ENCODE results near the gene NR2F1-AS1.

Gene NR2F1-AS1

DNA sequence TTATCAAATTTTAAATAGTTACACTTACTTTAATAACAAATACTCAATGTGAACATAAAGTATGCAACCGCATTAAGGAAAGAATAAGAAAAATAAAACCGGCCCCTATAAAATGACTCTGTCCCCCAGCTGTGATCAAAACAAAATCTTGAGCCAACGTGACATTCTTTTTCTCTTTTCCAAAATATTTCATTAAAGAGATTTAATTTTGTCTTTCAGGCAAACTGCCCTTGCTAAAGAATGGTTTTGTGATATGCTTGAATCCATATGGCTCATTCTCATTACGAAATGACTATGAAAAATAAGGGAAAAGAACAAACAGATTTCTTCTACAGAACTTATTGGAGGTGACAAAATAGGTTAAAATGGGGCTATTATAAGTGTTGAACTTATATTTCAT, 197.0 kb downstream of the NR2F1-AS1 start:
- H3K4me3 Mint-ChIP-seq = no peak overlapping the region
- no peak overlapping the region for H3K27ac Mint-ChIP-seq (ENCODE audit: low read depth)
- no peak for DNase-seq (ENCODE audit: low spot score in 2 of 2)
- H3K4me1 Mint-ChIP-seq = no peaks in the 10 kb centered on the region
- H3K27me3 Mint-ChIP-seq = no peaks in the 10 kb centered on the region
- no peaks in the 10 kb centered on the region for H3K9me3 Mint-ChIP-seq
- no peak for ATAC-seq (replicated peaks; ENCODE audit: extremely low read depth, poor library complexity, severe bottlenecking)
- H3K36me3 Mint-ChIP-seq (ENCODE audit: insufficient read depth) = no peaks in the 10 kb centered on the region

DNA sequence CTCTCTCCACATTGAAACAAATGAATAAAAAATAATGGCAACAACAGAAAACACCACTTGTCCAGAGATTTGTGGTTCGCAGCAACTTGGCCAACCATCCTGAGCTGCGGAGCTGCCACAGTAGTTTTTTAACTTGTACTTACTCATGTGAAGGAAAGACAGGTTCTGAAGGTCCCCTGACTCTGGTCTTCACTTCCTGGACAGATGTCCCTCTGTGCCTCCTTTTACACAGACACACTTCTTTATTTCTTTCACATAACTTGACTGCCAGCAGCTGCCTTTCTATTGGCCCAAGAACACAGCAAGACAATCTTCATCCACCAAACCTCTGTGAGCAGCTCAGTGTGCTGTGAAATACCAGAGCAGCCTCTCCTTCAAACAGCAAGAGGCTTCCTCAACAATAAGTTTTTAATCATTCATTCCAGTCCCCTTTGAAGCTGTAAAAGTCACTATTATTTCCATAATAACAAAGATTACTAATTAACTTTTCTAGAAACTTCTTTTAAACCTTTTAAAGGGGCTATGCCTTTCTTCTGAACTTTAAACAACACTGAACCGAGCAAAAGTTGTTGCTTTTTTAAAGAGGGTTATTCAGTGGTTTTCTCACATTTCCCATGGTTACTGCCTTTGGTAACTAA, 198.7 kb downstream of the NR2F1-AS1 start:
- Mint-ChIP-seq H3K9me3 (no peaks in the 10 kb centered on the region), H3K36me3 (ENCODE audit: insufficient read depth) (no peaks in the 10 kb centered on the region), H3K27me3 (no peaks in the 10 kb centered on the region), H3K4me1 (no peaks in the 10 kb centered on the region), H3K4me3 (no peak overlapping the region), H3K27ac (ENCODE audit: low read depth) (peak overlapping the region; percentile 49)
- DNase-seq (ENCODE audit: low spot score in 2 of 2) (no peak), ATAC-seq (replicated peaks; ENCODE audit: extremely low read depth, poor library complexity, severe bottlenecking) (no peak)

DNA sequence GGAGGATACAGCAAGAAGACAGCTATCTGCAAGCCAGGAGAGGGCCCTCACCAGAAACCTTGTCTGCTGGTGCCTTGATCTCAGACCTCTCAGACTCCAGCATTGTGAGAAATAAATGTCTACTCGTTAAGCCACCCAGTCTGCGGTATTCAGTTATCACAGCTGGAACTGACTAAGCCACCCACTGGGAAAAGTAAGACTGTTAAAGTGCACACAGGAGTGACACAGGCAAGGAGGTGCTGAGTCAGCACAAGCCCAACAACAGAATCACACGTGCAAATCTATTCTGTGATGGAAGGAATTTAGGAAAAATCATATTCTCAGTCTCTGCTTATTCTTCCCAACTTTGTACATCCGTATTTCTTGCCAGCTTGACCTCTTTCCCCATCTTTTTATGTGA, 200.0 kb downstream of the NR2F1-AS1 start:
- no peak for ATAC-seq (replicated peaks; ENCODE audit: extremely low read depth, poor library complexity, severe bottlenecking)
- peaks cover 6% of the 10 kb centered on the region for H3K9me3 Mint-ChIP-seq
- DNase-seq (ENCODE audit: low spot score in 2 of 2) = no peak
- no peak overlapping the region for H3K4me3 Mint-ChIP-seq
- no peaks in the 10 kb centered on the region for H3K4me1 Mint-ChIP-seq
- H3K27me3 Mint-ChIP-seq = no peaks in the 10 kb centered on the region
- no peak overlapping the region for H3K27ac Mint-ChIP-seq (ENCODE audit: low read depth)
- no peaks in the 10 kb centered on the region for H3K36me3 Mint-ChIP-seq (ENCODE audit: insufficient read depth)

DNA sequence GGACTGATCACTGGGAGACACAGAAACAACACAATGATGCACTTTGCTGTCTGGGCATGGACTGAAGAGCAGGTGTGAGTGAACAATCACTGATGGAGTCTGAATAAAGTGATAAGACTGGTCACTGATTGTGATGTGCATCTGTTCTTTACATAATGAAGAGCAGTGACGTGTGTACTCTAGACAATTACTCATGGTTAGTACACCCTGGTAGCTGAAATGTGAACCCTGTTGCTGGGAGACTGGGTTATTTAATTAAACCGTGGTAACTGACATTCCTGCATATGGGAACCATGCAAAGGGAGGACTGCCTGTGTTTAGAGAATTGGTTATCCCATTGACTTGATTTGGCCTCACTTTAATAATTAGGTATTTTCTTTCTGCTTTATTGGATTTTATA, 202.9 kb downstream of the NR2F1-AS1 start:
- Mint-ChIP-seq H3K36me3 (ENCODE audit: insufficient read depth) (no peaks in the 10 kb centered on the region), H3K9me3 (peaks cover 15% of the 10 kb centered on the region), H3K4me1 (no peaks in the 10 kb centered on the region), H3K27ac (ENCODE audit: low read depth) (no peak overlapping the region), H3K4me3 (no peak overlapping the region), H3K27me3 (no peaks in the 10 kb centered on the region)
- DNase-seq (ENCODE audit: low spot score in 2 of 2) (no peak), ATAC-seq (replicated peaks; ENCODE audit: extremely low read depth, poor library complexity, severe bottlenecking) (no peak)

DNA sequence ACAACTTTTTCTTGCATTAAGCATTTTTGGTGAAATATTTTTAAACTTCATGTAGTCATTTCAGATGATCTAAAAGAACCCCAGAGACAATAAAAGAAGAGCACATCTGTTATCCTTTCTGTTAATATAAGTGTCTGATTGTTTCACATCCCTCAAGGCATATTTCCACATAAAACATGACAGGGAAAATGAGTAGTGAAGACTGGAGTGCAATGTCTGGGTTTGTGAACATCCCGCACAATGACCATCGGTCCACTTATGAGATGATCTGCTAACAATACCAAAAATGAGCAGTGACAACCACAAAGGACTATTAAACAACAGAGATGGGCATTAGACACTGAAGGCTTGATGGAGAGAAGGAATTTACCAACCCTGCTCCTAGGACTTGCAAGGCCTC, 209.1 kb downstream of the NR2F1-AS1 start:
- Mint-ChIP-seq H3K4me1 (no peaks in the 10 kb centered on the region), H3K27me3 (no peaks in the 10 kb centered on the region), H3K4me3 (no peak overlapping the region), H3K36me3 (ENCODE audit: insufficient read depth) (no peaks in the 10 kb centered on the region), H3K27ac (ENCODE audit: low read depth) (no peak overlapping the region), H3K9me3 (peaks cover 18% of the 10 kb centered on the region)
- no peak for ATAC-seq (replicated peaks; ENCODE audit: extremely low read depth, poor library complexity, severe bottlenecking)
- no peak for DNase-seq (ENCODE audit: low spot score in 2 of 2)

DNA sequence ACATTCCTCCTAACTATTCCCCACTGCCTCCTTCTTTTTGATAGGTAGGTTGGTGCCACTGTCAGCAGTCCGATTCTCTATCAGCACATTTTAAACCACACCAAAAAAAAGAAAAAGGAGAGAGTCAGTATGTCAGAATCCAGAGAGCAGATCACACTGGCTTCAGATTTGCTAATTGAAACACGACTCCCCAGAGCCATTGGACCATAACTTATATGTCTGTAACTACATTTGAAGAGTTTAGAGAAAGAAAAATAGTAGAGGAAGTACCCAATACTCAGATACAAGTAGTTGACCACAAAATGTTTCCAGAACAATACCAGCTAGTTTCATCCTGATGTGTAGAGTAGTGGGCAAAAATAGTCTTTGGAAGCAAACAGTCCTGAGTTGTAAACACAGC, 216.6 kb downstream of the NR2F1-AS1 start:
- Mint-ChIP-seq H3K4me3 (no peak overlapping the region), H3K27ac (ENCODE audit: low read depth) (no peak overlapping the region), H3K4me1 (no peaks in the 10 kb centered on the region), H3K9me3 (peaks cover 10% of the 10 kb centered on the region), H3K36me3 (ENCODE audit: insufficient read depth) (no peaks in the 10 kb centered on the region), H3K27me3 (peaks cover 8% of the 10 kb centered on the region)
- ATAC-seq (replicated peaks; ENCODE audit: extremely low read depth, poor library complexity, severe bottlenecking) = no peak
- no peak for DNase-seq (ENCODE audit: low spot score in 2 of 2)

DNA sequence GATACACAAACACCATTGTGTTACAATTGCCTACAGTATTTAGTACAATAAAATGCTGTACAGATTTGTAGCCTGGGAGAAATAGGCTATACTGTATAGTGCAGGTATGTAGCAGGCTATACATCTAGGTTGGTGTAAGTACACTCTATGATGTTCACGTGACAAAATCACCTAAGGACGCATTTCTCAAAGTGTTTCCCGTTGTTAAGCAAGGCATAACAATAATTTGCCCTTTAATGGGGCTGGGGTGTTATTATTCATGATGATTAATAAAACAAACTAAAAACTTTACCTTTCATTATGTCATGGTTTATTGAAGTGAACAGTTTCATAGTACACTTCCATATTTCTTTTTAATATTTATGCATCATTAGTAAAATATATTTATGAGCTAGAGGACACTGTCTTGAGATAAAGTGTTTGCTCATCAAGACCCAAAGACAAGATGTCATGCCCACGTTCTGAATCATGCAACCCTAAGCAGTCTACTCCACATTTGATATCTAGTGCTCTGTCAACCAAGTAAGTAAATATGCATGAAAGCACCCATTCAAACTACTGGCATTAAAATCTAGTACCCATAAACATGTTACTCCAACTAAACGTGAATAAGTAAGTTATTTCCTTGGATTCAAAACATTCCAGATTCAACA, 220.5 kb downstream of the NR2F1-AS1 start:
- Mint-ChIP-seq H3K4me1 (no peaks in the 10 kb centered on the region), H3K9me3 (peaks cover 12% of the 10 kb centered on the region), H3K4me3 (no peak overlapping the region), H3K36me3 (ENCODE audit: insufficient read depth) (no peaks in the 10 kb centered on the region), H3K27me3 (peaks cover 9% of the 10 kb centered on the region), H3K27ac (ENCODE audit: low read depth) (no peak overlapping the region)
- no peak for ATAC-seq (replicated peaks; ENCODE audit: extremely low read depth, poor library complexity, severe bottlenecking)
- no peak for DNase-seq (ENCODE audit: low spot score in 2 of 2)

DNA sequence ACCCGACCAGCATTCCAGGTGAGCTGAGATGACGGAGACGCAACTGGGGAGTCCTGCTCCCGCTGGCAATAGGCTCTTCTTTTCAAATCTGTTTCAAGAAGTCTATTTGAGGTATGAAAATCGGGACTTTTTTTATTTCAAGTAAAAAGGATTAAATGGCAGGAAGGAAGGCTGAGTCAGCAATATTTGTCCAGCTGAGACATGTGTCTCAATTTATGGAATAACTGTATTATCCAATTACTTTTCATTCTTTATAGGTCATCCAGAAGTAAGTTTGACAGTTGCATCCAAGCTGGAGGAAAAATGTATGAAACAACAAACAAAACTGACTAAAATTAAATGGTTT, 221.1 kb downstream of the NR2F1-AS1 start:
- no peak for DNase-seq (ENCODE audit: low spot score in 2 of 2)
- ATAC-seq (replicated peaks; ENCODE audit: extremely low read depth, poor library complexity, severe bottlenecking) = no peak
- no peaks in the 10 kb centered on the region for H3K4me1 Mint-ChIP-seq
- H3K9me3 Mint-ChIP-seq = peaks cover 15% of the 10 kb centered on the region
- H3K27ac Mint-ChIP-seq (ENCODE audit: low read depth) = no peak overlapping the region
- peaks cover 9% of the 10 kb centered on the region for H3K27me3 Mint-ChIP-seq
- H3K4me3 Mint-ChIP-seq = no peak overlapping the region
- H3K36me3 Mint-ChIP-seq (ENCODE audit: insufficient read depth) = no peaks in the 10 kb centered on the region

Data from central memory CD8-positive, alpha-beta T cell (primary cell).